Upper lobe of left lung (tissue), 6 donors: ENCODE measurements around the gene ABCD4. TPM values are rescaled to one million over a fixed set of nuclear protein-coding genes. Genes with fewer than 3 reads are reported as not detected.

ENCODE experiments used
- ATAC-seq, 2 donors: fragments of 200-7000 bp; cut with Tn5 transposase; one replicate each; pipeline ENCODE4 v1.9.1; 2022; ENCODE audit warnings: mild to moderate bottlenecking in 2 of 2, moderate library complexity in 2 of 2; ENCODE audit not compliant: low FRiP score in 2 of 2
- DNase-seq, 2 donors: peaks; one replicate each; pipeline ENCODE4 v3.0.0-alpha.2; 2019 to 2020
- H3K27ac ChIP-seq, 4 donors: fragments of 200-600 bp; sonication (generic); one replicate each; pipeline ENCODE4 v1.5.1; 2016 to 2019
- H3K27me3 ChIP-seq, 4 donors: fragments of 200-600 bp; sonication (generic); one replicate each; pipeline ENCODE4 v1.5.1; 2017 to 2019
- H3K36me3 ChIP-seq, 4 donors: fragments of 200-600 bp; sonication (generic); one replicate each; pipeline ENCODE4 v1.5.1; 2016 to 2019
- H3K4me1 ChIP-seq, 4 donors: fragments of 200-600 bp; sonication (generic); one replicate each; pipeline ENCODE4 v1.5.1; 2018 to 2019
- H3K4me3 ChIP-seq, 4 donors: fragments of 200-600 bp; sonication (generic); one replicate each; pipeline ENCODE4 v1.5.1; 2017 to 2019; ENCODE audit warnings: mild to moderate bottlenecking in 2 of 4, moderate library complexity in 1 of 4
- H3K9me3 ChIP-seq, 4 donors: fragments of 200-600 bp; sonication (generic); one replicate each; pipeline ENCODE4 v1.5.1; 2018 to 2019
- EP300 ChIP-seq, 4 donors: sonication (generic); formaldehyde crosslinking; IDR thresholded peaks; one replicate each; pipeline ENCODE4 v1.5.1; 2017; ENCODE audit warnings: antibody characterized with exemption in 4 of 4, control low read depth in 2 of 4
- POLR2A ChIP-seq, 4 donors: fragments of 450-650 bp; IDR thresholded peaks; one replicate each; pipeline ENCODE4 v1.5.1; 2016 to 2017; ENCODE audit warnings: antibody characterized with exemption in 4 of 4, mild to moderate bottlenecking in 2 of 4
- POLR2AphosphoS5 ChIP-seq, 2 donors: sonication (generic); formaldehyde crosslinking; IDR thresholded peaks; one replicate each; pipeline ENCODE4 v1.5.1; 2017; ENCODE audit warnings: antibody characterized with exemption in 2 of 2
- WGBS, 2 donors: methylation state at CpG; one replicate each; pipeline ENCODE4 v1.1.5; 2017 to 2018; 5-methylcytosine and 5-hydroxymethylcytosine counted together
- total RNA-seq, 6 donors: library from RNA; depleted of rRNA in 4 of 6; stranded (reverse); fragments of >200 nt in 4 of 6; gene quantifications; one replicate each; pipeline versions ENCODE4 v1.1.0 to v1.2.1, GENCODE V29; 2016 to 2021
- TF ChIP-seq, protein P1 (sequence below), 6 experiments: fragments of 450-650 bp in 4 of 6; fragments of 200-600 bp in 2 of 6; sonication (generic) in 2 of 6; IDR thresholded peaks; one replicate each; pipeline ENCODE4 v1.5.1; 2016 to 2019; ENCODE audit warnings: antibody characterized with exemption in 6 of 6
- donor health status: DM: no; HTN: no; CAD: no; lungs with moderate emphysema.
- donor health status: DM: no; HTN: yes; CAD: no; lungs with severe emphysema.

Gene ABCD4
- total RNA-seq, 6 donors from 2014 or later, result 35.1 to 150 (median 52.5) TPM

DNA sequence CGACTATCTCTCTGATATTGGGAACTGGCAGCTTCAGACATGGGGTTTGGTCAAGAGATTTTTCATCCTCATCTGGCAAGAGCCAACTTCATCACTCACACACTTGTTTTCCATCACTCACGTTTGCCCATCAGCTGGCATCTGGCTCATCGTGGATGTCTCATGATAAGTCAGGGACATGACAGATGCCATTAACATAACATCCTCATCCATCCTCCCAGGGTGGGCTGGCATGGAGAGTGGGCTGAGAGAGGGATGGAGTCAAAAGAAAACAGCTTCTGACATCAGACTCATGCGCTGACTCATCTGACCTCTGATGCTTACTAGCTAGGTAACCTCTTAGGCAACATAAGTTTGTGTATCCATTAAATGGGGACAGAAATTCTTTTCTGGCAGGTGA, 65.3 kb downstream of the ABCD4 start:
- H3K4me3 ChIP-seq, result no peak overlapping the region
- peaks cover 19 to 32% (median 25%) of the 10 kb centered on the region in 4 donors for H3K4me1 ChIP-seq
- 73 to 77% methylated on average over 4 of the region's 4 CpGs for WGBS, 2 donors
- H3K36me3 ChIP-seq, result no peaks in the 10 kb centered on the region
- peaks cover 0 to 43% (median 29%) of the 10 kb centered on the region in 4 donors for H3K27me3 ChIP-seq
- peaks cover 0 to 2% (median 0%) of the 10 kb centered on the region in 4 donors for H3K9me3 ChIP-seq
- no peak overlapping the region for H3K27ac ChIP-seq
- no peak for TF ChIP-seq POLR2AphosphoS5 (IDR thresholded peaks at IDR 0.05)
- TF ChIP-seq POLR2A (IDR thresholded peaks at IDR 0.05), result no peak
- TF ChIP-seq, protein P1, sequence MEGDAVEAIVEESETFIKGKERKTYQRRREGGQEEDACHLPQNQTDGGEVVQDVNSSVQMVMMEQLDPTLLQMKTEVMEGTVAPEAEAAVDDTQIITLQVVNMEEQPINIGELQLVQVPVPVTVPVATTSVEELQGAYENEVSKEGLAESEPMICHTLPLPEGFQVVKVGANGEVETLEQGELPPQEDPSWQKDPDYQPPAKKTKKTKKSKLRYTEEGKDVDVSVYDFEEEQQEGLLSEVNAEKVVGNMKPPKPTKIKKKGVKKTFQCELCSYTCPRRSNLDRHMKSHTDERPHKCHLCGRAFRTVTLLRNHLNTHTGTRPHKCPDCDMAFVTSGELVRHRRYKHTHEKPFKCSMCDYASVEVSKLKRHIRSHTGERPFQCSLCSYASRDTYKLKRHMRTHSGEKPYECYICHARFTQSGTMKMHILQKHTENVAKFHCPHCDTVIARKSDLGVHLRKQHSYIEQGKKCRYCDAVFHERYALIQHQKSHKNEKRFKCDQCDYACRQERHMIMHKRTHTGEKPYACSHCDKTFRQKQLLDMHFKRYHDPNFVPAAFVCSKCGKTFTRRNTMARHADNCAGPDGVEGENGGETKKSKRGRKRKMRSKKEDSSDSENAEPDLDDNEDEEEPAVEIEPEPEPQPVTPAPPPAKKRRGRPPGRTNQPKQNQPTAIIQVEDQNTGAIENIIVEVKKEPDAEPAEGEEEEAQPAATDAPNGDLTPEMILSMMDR (IDR thresholded peaks at IDR 0.05), result no peak
- no peak for TF ChIP-seq EP300 (IDR thresholded peaks at IDR 0.05)
- ATAC-seq, result no peak
- no peak for DNase-seq

Other genes starting within 250 kb of the ABCD4 start
- gene ALDH6A1, start 218.5 kb downstream of the ABCD4 start, total RNA-seq, result 10 to 100 TPM; 10.4 to 48.0 (median 30.5) TPM
- gene LIN52, start 218.0 kb downstream of the ABCD4 start, total RNA-seq, result 1 to 10 TPM; 5.8 to 9.7 (median 8.8) TPM
- gene VSX2, start 63.5 kb downstream of the ABCD4 start, total RNA-seq, result under 1 TPM in 1 of 6 donors, not detected in 5; 0.30 TPM
- gene VRTN, start 45.5 kb upstream of the ABCD4 start, total RNA-seq, result under 1 TPM in 2 of 6 donors, not detected in 4; 0.09 to 0.10 TPM
- 10 to 100 TPM in 1 of 6 donors, 1 to 10 TPM in 4, under 1 TPM in 1; 0.88 to 10.5 (median 2.8) TPM for gene SYNDIG1L, start 123.3 kb upstream of the ABCD4 start, total RNA-seq
- gene NPC2, start 190.4 kb upstream of the ABCD4 start, total RNA-seq, result 1,000 to 10,000 TPM in 1 of 6 donors, 100 to 1,000 TPM in 5; 351 to 1,281 (median 524) TPM
- 10 to 100 TPM; 11.8 to 29.0 (median 22.6) TPM for gene ISCA2, start 190.8 kb upstream of the ABCD4 start, total RNA-seq